Endothelial cell of umbilical vein (primary cell): ENCODE measurements around the gene CLNS1A.

Source experiments
- CTCF ChIP-seq, 2 donors: IDR thresholded peaks; 1 replicate in 1 of 2; 2 replicates in 1 of 2; pipeline ENCODE4 v1.5.1; 2011; ENCODE audit warnings: low read length in 2 of 2, mild to moderate bottlenecking in 2 of 2, moderate library complexity in 2 of 2, control low read depth in 1 of 2, inconsistent platforms in 1 of 2, low read depth in 1 of 2; ENCODE audit not compliant: insufficient read depth in 1 of 2; ENCODE audit errors: extremely low read depth in 1 of 2
- EZH2 ChIP-seq: IDR thresholded peaks from 2 replicates; pipeline ENCODE4 v1.6.1; 2012; ENCODE audit warnings: borderline replicate concordance, low read depth, mild to moderate bottlenecking, moderate library complexity, low read length, inconsistent platforms; ENCODE audit not compliant: severe bottlenecking
- FOS ChIP-seq: IDR thresholded peaks from 2 replicates; pipeline ENCODE4 v1.6.1; 2011; ENCODE audit warnings: mild to moderate bottlenecking, low read length, moderate library complexity, borderline replicate concordance; ENCODE audit not compliant: insufficient read depth
- GATA2 ChIP-seq: IDR thresholded peaks from 2 replicates; pipeline ENCODE4 v1.7.0; 2011; ENCODE audit warnings: low read depth, mild to moderate bottlenecking, moderate library complexity, mixed read lengths, low read length; ENCODE audit not compliant: insufficient read length, insufficient read depth
- JUN ChIP-seq: IDR thresholded peaks from 2 replicates; pipeline ENCODE4 v1.6.1; 2011; ENCODE audit warnings: borderline replicate concordance, low read depth; ENCODE audit not compliant: insufficient read length, insufficient read depth
- MAX ChIP-seq: IDR thresholded peaks from 2 replicates; pipeline ENCODE4 v1.6.1; 2011; ENCODE audit not compliant: insufficient read depth, insufficient read length
- MYC ChIP-seq: IDR thresholded peaks from one replicate; pipeline ENCODE4 v1.6.1; 2011; ENCODE audit warnings: mild to moderate bottlenecking, low read depth, low read length
- POLR2A ChIP-seq: IDR thresholded peaks from 2 replicates; pipeline ENCODE4 v1.6.1; 2012; ENCODE audit warnings: low read depth, mild to moderate bottlenecking, control low read depth, low read length
- POLR2AphosphoS5 ChIP-seq: IDR thresholded peaks from 2 replicates; pipeline ENCODE4 v1.6.1; 2012; ENCODE audit warnings: low read depth, mild to moderate bottlenecking, control low read depth, low read length, moderate library complexity; ENCODE audit not compliant: insufficient read depth

DNA sequence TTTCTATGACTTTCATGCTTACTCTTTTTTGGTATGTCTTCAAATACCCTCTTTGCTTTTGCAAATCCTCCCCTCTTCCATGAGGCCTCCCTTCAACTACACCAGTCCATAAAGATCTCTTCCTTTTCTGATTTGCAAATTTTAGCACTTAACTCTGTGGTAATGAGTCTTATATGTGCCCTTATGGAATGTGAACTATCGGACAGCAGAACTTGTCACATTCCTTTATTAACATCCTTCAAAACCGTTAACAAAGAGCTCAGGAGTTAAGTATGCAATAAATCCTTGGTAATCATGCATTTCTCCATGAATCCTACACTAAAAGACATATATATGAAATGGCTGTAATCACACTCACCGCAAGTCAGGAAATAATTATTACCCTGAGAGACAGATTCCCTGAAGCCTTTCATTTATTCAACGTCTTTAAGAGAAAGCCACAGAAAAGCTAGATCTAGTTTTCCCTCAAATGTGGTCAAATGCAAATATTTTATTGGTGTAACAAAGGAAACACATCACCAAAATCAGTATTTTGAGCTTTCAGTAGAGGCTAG is 7.4 kb downstream of the CLNS1A start:
- TF ChIP-seq POLR2A (no peak), EZH2 (no peak), FOS (no peak), MYC (no peak), CTCF (IDR thresholded peaks at IDR 0.05; ENCODE audit: extremely low read depth in 1 of 2, insufficient read depth in 1 of 2, low read depth in 1 of 2, low read length in 2 of 2) (no peak), MAX (no peak), POLR2AphosphoS5 (no peak), JUN (no peak), GATA2 (no peak)
